CD8-positive, alpha-beta memory T cell (primary cell): ENCODE measurements around the gene ANKRD33B. TPM values are rescaled to one million over a fixed set of nuclear protein-coding genes. Genes with fewer than 3 reads are reported as not detected.

Experiments
- CTCF ChIA-PET: fragments of 350-600 bp; sonication (Branson Sonifier 250); formaldehyde crosslinking; loops from one replicate; lab custom pipeline; 2021; ENCODE audit warnings: antibody characterized with exemption; lab: Charles Lee
- POLR2A ChIA-PET: fragments of 350-600 bp; sonication (Branson Sonifier 250); formaldehyde crosslinking; loops from one replicate; lab custom pipeline; 2021; ENCODE audit warnings: antibody characterized with exemption; lab: Charles Lee
- DNase-seq, 5 donors: peaks; one replicate each; pipeline versions ENCODE4 v3.0.0 to v3.0.0-alpha.2; 2020 to 2022; ENCODE audit warnings: mixed read lengths in 1 of 5
- H3K27ac ChIP-seq: one replicate; pipeline ENCODE4 v1.7.0; 2013; ENCODE audit warnings: low read depth, mild to moderate bottlenecking, low read length, moderate library complexity
- H3K27me3 ChIP-seq: 2 replicates; pipeline ENCODE4 v1.7.0; 2013; ENCODE audit warnings: low read length, mild to moderate bottlenecking; ENCODE audit not compliant: insufficient read depth, poor library complexity, severe bottlenecking
- H3K36me3 ChIP-seq: 2 replicates; pipeline ENCODE4 v1.7.0; 2013; ENCODE audit warnings: mild to moderate bottlenecking, low read length, moderate library complexity; ENCODE audit not compliant: insufficient read depth
- H3K4me1 ChIP-seq: 2 replicates; pipeline ENCODE4 v1.7.0; 2013; ENCODE audit warnings: mild to moderate bottlenecking, low read length, moderate library complexity; ENCODE audit not compliant: insufficient read depth
- H3K4me3 ChIP-seq: 2 replicates; pipeline ENCODE4 v1.7.0; 2013; ENCODE audit warnings: mild to moderate bottlenecking, low read length
- H3K9me3 ChIP-seq: 2 replicates; pipeline ENCODE4 v1.7.0; 2013; ENCODE audit warnings: mild to moderate bottlenecking, low read length
- H3K27ac Mint-ChIP-seq, 8 donors: one replicate each; pipeline ENCODE4 v1.8.0; 2020 to 2021; ENCODE audit warnings: mixed read lengths in 8 of 8, mild to moderate bottlenecking in 6 of 8, inconsistent platforms in 3 of 8, moderate library complexity in 3 of 8
- H3K27me3 Mint-ChIP-seq, 2 donors: one replicate each; pipeline ENCODE4 v1.8.0; 2020 to 2021; ENCODE audit warnings: mixed read lengths in 2 of 2, mild to moderate bottlenecking in 1 of 2, moderate library complexity in 1 of 2
- H3K36me3 Mint-ChIP-seq, 3 donors: one replicate each; pipeline ENCODE4 v1.8.0; 2020 to 2021; ENCODE audit warnings: mixed read lengths in 3 of 3, inconsistent platforms in 1 of 3, mild to moderate bottlenecking in 1 of 3
- H3K4me1 Mint-ChIP-seq, 3 donors: one replicate each; pipeline ENCODE4 v1.8.0; 2020 to 2021; ENCODE audit warnings: mixed read lengths in 3 of 3, inconsistent platforms in 1 of 3, mild to moderate bottlenecking in 1 of 3
- H3K4me3 Mint-ChIP-seq, 7 donors: one replicate each; pipeline ENCODE4 v1.8.0; 2020 to 2021; ENCODE audit warnings: mixed read lengths in 7 of 7, mild to moderate bottlenecking in 6 of 7, moderate library complexity in 4 of 7, inconsistent platforms in 2 of 7
- H3K9me3 Mint-ChIP-seq, 5 donors: one replicate each; pipeline ENCODE4 v1.8.0; 2020 to 2022; ENCODE audit warnings: mixed read lengths in 5 of 5, mild to moderate bottlenecking in 3 of 5, moderate library complexity in 2 of 5, inconsistent platforms in 1 of 5
- polyA plus RNA-seq: library from polyadenylated mRNA; unstranded; fragments of 300-500 nt; fragmentation: Illumina TruSeq; gene quantifications from one replicate; pipeline ENCODE4 v1.2.3, GENCODE V29; 2021
- total RNA-seq, 2 experiments: library from RNA; stranded (reverse); gene quantifications; one replicate each; pipeline ENCODE4 v1.2.3, GENCODE V29; 2021

ANKRD33B gene
- total and polyA plus RNA-seq, 3 experiments from 2014 or later, result 0.06 to 32.7 (median 29.6) TPM

DNA sequence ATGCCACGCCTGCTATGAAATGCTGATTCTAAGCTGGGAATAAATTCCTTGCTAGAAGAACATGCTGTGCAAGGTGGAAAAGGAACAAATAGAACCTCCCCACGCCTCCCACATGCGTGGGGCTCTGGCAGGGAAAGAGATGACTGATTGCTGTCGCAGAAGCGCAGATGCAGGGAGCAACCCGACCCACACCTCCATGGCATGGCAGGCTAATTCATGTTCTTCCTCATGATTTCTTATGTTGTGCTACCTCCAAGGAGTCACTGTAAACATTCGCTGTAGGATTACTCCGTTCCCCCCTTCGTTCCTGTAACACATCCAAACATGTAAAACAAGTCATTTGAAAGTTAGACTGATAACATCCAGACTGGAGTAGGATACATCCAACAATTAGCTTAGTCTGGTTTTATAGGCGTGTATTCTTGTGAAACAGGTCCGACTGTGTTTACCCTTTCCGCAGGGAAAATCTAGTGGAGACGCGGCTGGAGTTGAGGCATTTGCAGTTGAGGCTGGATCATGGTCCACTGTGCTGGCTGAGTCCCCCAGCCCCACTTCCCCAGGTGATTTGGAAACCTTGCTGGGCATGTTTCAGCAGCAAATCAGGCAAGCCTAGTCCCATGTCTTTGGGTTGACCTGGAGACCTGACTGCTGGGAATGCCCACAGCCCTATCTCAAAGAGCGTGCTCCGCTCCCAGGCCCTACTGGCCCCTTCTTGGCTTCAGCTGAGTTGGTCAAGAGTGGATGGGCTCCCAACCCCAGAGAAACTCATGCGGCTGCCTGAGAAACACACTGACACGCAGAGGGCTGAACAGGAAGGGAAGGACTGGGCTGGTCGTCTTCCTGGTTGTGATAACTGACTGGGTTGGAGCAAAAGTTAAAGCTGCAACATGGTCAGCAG is 24.8 kb upstream of the ANKRD33B start:
- Histone ChIP-seq H3K4me1 (peaks cover 15% of the 10 kb centered on the region), H3K27me3 (peaks cover 3% of the 10 kb centered on the region), H3K4me3 (no peak overlapping the region), H3K9me3 (no peaks in the 10 kb centered on the region), H3K36me3 (no peaks in the 10 kb centered on the region), H3K27ac (no peak overlapping the region)
- peak overlapping the region in 1 of 8 donors; percentile 55 for H3K27ac Mint-ChIP-seq
- no peaks in the 10 kb centered on the region for H3K36me3 Mint-ChIP-seq
- no peaks in the 10 kb centered on the region for H3K9me3 Mint-ChIP-seq
- ChIA-PET CTCF (no interaction called here), POLR2A (no interaction called here)
- H3K4me1 Mint-ChIP-seq, result peaks cover 9 to 12% (median 10%) of the 10 kb centered on the region in 3 donors
- H3K27me3 Mint-ChIP-seq, result peaks cover 18 to 49% of the 10 kb centered on the region in 2 donors
- no peak overlapping the region for H3K4me3 Mint-ChIP-seq
- no peak for DNase-seq

DNA sequence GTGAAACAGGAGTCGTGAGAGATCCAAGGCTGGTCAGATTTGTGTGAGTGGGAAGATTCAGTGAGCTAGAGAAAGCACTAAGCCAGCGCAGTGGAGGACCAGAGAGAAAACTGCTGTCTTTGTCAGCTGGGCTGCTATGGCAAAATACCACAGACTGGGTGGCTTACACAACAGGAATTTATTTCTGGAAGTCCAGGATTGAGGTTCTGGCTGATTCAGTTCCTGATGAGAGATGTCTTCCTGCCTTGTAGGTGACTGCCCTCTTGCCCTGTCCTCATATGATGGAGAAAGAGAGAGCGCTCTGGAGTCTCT is 24.2 kb upstream of the ANKRD33B start:
- Histone ChIP-seq H3K4me3 (no peak overlapping the region), H3K9me3 (no peaks in the 10 kb centered on the region), H3K27me3 (peaks cover 3% of the 10 kb centered on the region), H3K4me1 (peaks cover 15% of the 10 kb centered on the region), H3K36me3 (no peaks in the 10 kb centered on the region), H3K27ac (no peak overlapping the region)
- ChIA-PET POLR2A (no interaction called here), CTCF (no interaction called here)
- Mint-ChIP-seq H3K27me3 (peaks cover 15 to 51% of the 10 kb centered on the region in 2 donors), H3K36me3 (no peaks in the 10 kb centered on the region), H3K27ac (peak overlapping the region in 1 of 8 donors; percentile 55), H3K9me3 (no peaks in the 10 kb centered on the region), H3K4me3 (no peak overlapping the region), H3K4me1 (peaks cover 9 to 12% (median 10%) of the 10 kb centered on the region in 3 donors)
- no peak for DNase-seq

DNA sequence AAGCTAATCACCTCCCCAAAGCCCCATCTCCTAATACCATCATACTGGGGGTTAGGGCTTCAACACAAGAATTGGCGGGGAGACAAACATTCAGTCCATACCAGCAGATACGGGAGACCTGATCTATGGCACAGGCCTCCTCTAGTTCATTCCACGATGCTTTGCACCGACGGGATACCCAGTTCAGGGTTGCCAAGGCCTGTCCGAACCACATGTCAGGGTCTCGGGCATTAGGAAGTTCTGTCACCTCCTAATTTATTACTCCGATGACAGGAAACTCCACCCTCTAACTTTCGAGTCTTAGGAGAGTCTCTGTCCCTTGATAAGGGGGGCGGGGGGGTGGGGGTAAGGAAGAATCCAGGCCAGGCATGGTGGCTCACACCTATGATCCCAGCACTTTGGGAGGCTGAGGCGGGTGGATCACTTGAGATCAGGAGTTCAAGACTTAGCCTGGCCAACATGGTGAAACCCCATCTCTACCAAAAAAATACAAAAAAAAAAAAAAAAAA is 23.8 kb upstream of the ANKRD33B start:
- no peak for DNase-seq
- no peaks in the 10 kb centered on the region for H3K9me3 ChIP-seq
- no peaks in the 10 kb centered on the region for H3K36me3 ChIP-seq
- H3K27ac ChIP-seq, result no peak overlapping the region
- POLR2A ChIA-PET, result no interaction called here
- no peaks in the 10 kb centered on the region for H3K9me3 Mint-ChIP-seq
- no peak overlapping the region for H3K4me3 Mint-ChIP-seq
- peaks cover 15% of the 10 kb centered on the region for H3K4me1 ChIP-seq
- H3K27me3 Mint-ChIP-seq, result peaks cover 14 to 51% of the 10 kb centered on the region in 2 donors
- H3K36me3 Mint-ChIP-seq, result no peaks in the 10 kb centered on the region
- CTCF ChIA-PET, result no interaction called here
- H3K4me1 Mint-ChIP-seq, result peaks cover 9 to 12% (median 10%) of the 10 kb centered on the region in 3 donors
- H3K27me3 ChIP-seq, result peaks cover 3% of the 10 kb centered on the region
- H3K4me3 ChIP-seq, result no peak overlapping the region
- H3K27ac Mint-ChIP-seq, result no peak overlapping the region

DNA sequence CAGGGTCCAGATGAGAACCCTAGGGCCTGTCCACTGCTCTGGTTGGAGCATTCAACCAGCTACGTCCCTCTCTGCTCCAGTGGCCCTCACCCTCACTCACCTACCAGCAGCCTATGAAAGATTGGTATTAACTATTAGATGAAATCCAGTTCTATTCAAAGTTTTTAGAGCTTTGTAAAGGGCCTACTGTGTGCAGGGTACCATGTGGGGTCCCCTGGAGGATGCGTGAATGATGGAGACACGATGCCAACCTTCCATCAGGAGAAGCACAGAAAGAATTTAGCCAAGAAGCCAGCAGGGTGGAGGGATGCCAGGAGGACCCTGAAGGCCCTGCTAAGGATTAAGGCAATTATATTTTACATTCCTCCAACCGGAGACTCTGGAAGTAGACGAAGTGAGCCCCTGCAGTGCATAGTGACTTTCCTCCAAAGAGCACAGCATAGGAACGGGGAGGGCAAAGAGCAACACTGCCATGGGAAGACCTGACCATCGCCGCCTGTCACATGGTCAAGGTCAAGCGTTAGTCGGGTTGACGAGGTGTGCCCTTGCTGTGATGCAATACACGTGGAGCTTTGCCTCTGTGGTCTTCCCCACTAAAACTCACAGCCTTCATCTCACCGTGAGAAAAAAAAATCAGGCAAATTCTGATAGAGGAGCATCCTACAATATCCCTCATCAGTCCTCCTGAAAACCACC is 22.8 kb upstream of the ANKRD33B start:
- no peaks in the 10 kb centered on the region for H3K36me3 Mint-ChIP-seq
- Histone ChIP-seq H3K9me3 (no peaks in the 10 kb centered on the region), H3K27me3 (peaks cover 3% of the 10 kb centered on the region), H3K36me3 (no peaks in the 10 kb centered on the region), H3K4me3 (no peak overlapping the region), H3K27ac (no peak overlapping the region), H3K4me1 (peaks cover 15% of the 10 kb centered on the region)
- no peak for DNase-seq
- H3K9me3 Mint-ChIP-seq, result no peaks in the 10 kb centered on the region
- peaks cover 9 to 12% (median 10%) of the 10 kb centered on the region in 3 donors for H3K4me1 Mint-ChIP-seq
- peaks cover 16 to 54% of the 10 kb centered on the region in 2 donors for H3K27me3 Mint-ChIP-seq
- H3K27ac Mint-ChIP-seq, result no peak overlapping the region
- ChIA-PET POLR2A (no interaction called here), CTCF (no interaction called here)
- H3K4me3 Mint-ChIP-seq, result no peak overlapping the region

DNA sequence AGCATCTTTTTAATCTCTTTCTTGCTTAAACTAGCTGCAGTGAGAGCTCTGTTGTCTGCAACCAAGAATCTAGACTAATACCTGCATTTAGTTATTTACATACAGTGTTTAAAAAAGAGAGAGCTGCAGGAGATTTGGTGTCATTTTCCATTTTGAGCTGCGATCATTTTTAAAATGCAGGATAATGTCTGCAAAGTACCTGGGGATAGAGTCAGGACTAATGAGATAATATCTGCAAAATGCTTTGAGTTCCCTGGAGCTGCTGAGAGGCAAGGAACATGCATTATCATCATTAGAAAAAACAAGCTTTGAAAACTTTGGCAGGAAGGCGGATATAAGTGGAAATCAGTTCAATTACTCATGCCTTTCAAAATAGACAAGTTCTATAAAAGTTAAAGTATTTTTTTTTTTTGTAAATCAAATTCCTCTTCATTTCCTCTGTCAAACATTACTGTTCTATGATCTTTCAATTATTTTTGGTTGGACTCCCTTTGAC is 21.8 kb upstream of the ANKRD33B start:
- Histone ChIP-seq H3K4me1 (peaks cover 9% of the 10 kb centered on the region), H3K9me3 (no peaks in the 10 kb centered on the region), H3K36me3 (no peaks in the 10 kb centered on the region), H3K27ac (no peak overlapping the region), H3K4me3 (no peak overlapping the region), H3K27me3 (no peaks in the 10 kb centered on the region)
- Mint-ChIP-seq H3K27ac (no peak overlapping the region), H3K4me1 (peaks cover 4 to 8% (median 5%) of the 10 kb centered on the region in 3 donors), H3K27me3 (peaks cover 16 to 58% of the 10 kb centered on the region in 2 donors), H3K36me3 (no peaks in the 10 kb centered on the region), H3K4me3 (no peak overlapping the region), H3K9me3 (no peaks in the 10 kb centered on the region)
- ChIA-PET POLR2A (no interaction called here), CTCF (interaction anchor here (1.1 kb wide), 1 partner anchor 19 kb away, joined by 3 read pairs; no protein-coding TSS in a partner anchor)
- DNase-seq, result no peak

DNA sequence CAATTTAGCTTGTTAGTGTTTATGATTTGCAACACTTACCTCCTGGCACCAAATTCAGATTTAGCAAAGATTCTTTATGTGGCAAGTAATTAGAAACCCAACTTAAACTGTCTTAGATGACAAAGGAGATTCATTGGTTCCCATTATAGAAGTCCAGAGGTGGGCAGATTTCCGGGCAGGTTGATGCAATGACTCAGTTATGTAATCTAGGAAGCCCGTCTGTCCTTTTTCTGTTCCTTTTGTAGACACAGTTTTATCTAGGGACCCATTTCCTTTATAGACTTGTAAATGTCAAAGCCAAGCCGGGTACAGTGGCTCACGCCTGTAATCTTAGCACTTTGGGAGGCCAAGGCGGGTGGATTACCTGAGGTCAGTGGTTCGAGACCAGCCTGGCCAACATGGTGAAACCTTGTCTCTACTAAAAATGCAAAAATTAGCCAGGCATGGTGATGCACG is 20.3 kb upstream of the ANKRD33B start:
- Mint-ChIP-seq H3K9me3 (no peaks in the 10 kb centered on the region), H3K36me3 (no peaks in the 10 kb centered on the region), H3K4me1 (no peaks in the 10 kb centered on the region), H3K4me3 (no peak overlapping the region), H3K27me3 (peaks cover 7 to 43% of the 10 kb centered on the region in 2 donors), H3K27ac (no peak overlapping the region)
- no peaks in the 10 kb centered on the region for H3K9me3 ChIP-seq
- H3K27ac ChIP-seq, result no peak overlapping the region
- no peaks in the 10 kb centered on the region for H3K27me3 ChIP-seq
- no peak overlapping the region for H3K4me3 ChIP-seq
- no peak for DNase-seq
- no peaks in the 10 kb centered on the region for H3K4me1 ChIP-seq
- CTCF ChIA-PET, result no interaction called here
- H3K36me3 ChIP-seq, result no peaks in the 10 kb centered on the region
- POLR2A ChIA-PET, result no interaction called here

DNA sequence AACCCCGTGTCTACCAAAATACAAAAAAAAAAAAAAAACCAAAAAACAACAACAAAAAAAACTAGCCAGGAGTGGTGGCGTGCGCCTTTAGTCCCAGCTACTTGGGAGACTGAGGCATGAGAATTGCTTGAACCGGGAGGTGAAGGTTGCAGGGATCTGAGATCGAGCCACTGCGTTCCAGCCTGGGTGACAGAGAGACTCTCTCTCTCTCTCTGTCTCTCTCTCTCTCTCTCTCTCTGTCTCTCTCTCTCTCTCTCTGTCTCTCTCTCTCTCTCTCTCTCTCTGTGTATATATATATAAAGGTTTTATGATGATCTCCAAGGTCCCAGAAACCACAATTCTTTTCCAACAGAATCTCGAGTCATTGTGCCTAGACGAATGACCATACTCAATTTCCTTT is 18.8 kb upstream of the ANKRD33B start:
- Histone ChIP-seq H3K36me3 (no peaks in the 10 kb centered on the region), H3K9me3 (no peaks in the 10 kb centered on the region), H3K4me3 (no peak overlapping the region), H3K4me1 (no peaks in the 10 kb centered on the region), H3K27ac (no peak overlapping the region), H3K27me3 (no peaks in the 10 kb centered on the region)
- Mint-ChIP-seq H3K27me3 (peaks cover 3 to 31% of the 10 kb centered on the region in 2 donors), H3K4me3 (no peak overlapping the region), H3K4me1 (no peaks in the 10 kb centered on the region), H3K36me3 (no peaks in the 10 kb centered on the region), H3K9me3 (no peaks in the 10 kb centered on the region), H3K27ac (peak overlapping the region in 1 of 8 donors; percentile 36)
- no peak for DNase-seq
- POLR2A ChIA-PET, result no interaction called here
- CTCF ChIA-PET, result interaction anchor here (0.6 kb wide), 1 partner anchor 280 kb away, joined by 3 read pairs; no protein-coding TSS in a partner anchor

DNA sequence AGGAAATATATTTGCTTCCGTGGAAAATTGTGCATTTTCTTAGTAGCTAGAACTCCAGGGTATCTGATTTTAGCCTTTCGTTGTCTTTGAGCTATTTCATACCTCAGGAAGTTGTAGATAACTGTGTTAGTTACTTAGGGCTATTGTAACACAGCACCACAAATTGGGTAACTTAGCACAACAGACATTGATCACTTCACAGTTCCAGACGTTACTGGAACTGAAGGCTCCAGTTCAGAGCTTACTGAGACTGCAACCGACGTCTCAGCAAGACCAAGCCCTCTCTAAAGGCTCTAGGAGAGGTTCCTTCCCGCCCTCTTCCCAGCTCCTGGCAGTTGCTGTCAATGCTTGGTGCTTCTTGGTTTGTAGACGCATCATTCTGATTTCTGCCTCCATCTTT is 17.7 kb upstream of the ANKRD33B start:
- no peaks in the 10 kb centered on the region for H3K36me3 ChIP-seq
- no peaks in the 10 kb centered on the region for H3K9me3 ChIP-seq
- Mint-ChIP-seq H3K27ac (no peak overlapping the region), H3K27me3 (peaks cover 2 to 27% of the 10 kb centered on the region in 2 donors), H3K4me3 (no peak overlapping the region), H3K4me1 (no peaks in the 10 kb centered on the region), H3K36me3 (no peaks in the 10 kb centered on the region), H3K9me3 (no peaks in the 10 kb centered on the region)
- CTCF ChIA-PET, result no interaction called here
- no peaks in the 10 kb centered on the region for H3K27me3 ChIP-seq
- H3K27ac ChIP-seq, result no peak overlapping the region
- no peaks in the 10 kb centered on the region for H3K4me1 ChIP-seq
- DNase-seq, result no peak
- no peak overlapping the region for H3K4me3 ChIP-seq
- POLR2A ChIA-PET, result no interaction called here
